Mucosa of descending colon (tissue), 3 donors: ENCODE results near the gene HECA. TPM values are rescaled to one million over a fixed set of nuclear protein-coding genes. Genes with fewer than 3 reads are reported as not detected.
"Not testable (repeated sequence)": the region's sequence is repeated elsewhere in the genome, so short reads cannot be mapped to it uniquely, and the experiment has no call there.

Experiments used
- ATAC-seq: fragments of 200-7000 bp; cut with Tn5 transposase; one replicate; pipeline ENCODE4 v1.9.1; 2020; ENCODE audit warnings: mild to moderate bottlenecking, moderate library complexity
- DNase-seq, 3 donors: peaks; one replicate each; pipeline ENCODE4 v3.0.0-alpha.2; 2020
- H3K36me3 ChIP-seq: fragments of 200-600 bp; one replicate; pipeline ENCODE4 v1.8.0; 2021; ENCODE audit warnings: low read depth, mild to moderate bottlenecking
- H3K4me1 ChIP-seq: fragments of 200-600 bp; one replicate; pipeline ENCODE4 v1.8.0; 2021; ENCODE audit warnings: low read depth, mild to moderate bottlenecking
- H3K4me3 ChIP-seq: fragments of 200-600 bp; one replicate; pipeline ENCODE4 v1.8.0; 2021; ENCODE audit warnings: mild to moderate bottlenecking
- H3K9me3 ChIP-seq: fragments of 200-600 bp; one replicate; pipeline ENCODE4 v1.8.0; 2021; ENCODE audit warnings: mild to moderate bottlenecking
- CTCF ChIP-seq: fragments of 200-600 bp; IDR thresholded peaks from one replicate; pipeline ENCODE4 v1.8.0; 2022; ENCODE audit warnings: antibody characterized with exemption, mild to moderate bottlenecking
- intact Hi-C, 2 donors: fragments of 100-400 bp; cut with DNase I in 1 of 2; cut with micrococcal nuclease in 1 of 2; formaldehyde crosslinking; loops; one replicate each; pipeline versions ENCODE4 v1.11.0 to v1.11.1; 2022; cut with DNase I, micrococcal nuclease
- total RNA-seq, 3 donors: library from RNA; stranded (reverse); fragmentation: NEBNext Ultra II Directional in 2 of 3; extraction: Animal tissue kit (Norgen Biotek cat#: 25700) in 2 of 3; gene quantifications; one replicate each; pipeline versions ENCODE4 v1.2.1 to v1.2.4, GENCODE V29; 2021 to 2023
- donor health status: DM: no; HTN: no; CAD: no; lungs with moderate emphysema.
- donor health status: DM: no; HTN: no; CAD: no.
- donor health status: DM: no; HTN: yes; CAD: no.

Gene HECA
- total RNA-seq, 3 donors from 2014 or later: 30.8 to 43.2 (median 40.4) TPM

GRCh38 chr6:139117734-139118133 lies 17.1 kb upstream of the HECA start:
- H3K9me3 ChIP-seq: peaks cover 12% of the 10 kb centered on the region
- intact Hi-C loops: no loop called here
- H3K36me3 ChIP-seq: no peaks in the 10 kb centered on the region
- ATAC-seq (no peak), DNase-seq (no peak)
- no peak for TF ChIP-seq CTCF
- no peak overlapping the region for H3K4me3 ChIP-seq
- H3K4me1 ChIP-seq: no peaks in the 10 kb centered on the region

DNA sequence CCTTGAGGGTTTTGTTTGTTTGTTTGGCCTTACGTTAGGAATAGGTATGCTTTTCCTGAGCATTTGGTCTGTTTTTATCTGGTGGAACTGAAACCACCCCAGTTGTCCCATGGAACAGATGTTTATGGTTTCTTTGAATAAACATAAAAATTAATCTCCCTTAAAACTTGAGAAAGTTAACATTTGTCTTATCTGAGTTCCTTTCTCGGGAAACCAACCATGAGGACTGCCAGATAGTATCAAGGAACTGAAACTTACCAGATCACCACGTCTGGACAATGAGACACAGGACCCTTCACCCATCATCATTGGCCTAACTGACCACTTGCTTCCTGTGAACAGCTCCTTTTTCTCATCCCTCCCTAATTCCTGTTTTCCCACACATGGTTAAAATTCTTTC lies 15.3 kb upstream of the HECA start:
- peaks cover 12% of the 10 kb centered on the region for H3K9me3 ChIP-seq
- no peaks in the 10 kb centered on the region for H3K4me1 ChIP-seq
- no peak for DNase-seq
- H3K4me3 ChIP-seq: no peak overlapping the region
- no peaks in the 10 kb centered on the region for H3K36me3 ChIP-seq
- no peak for TF ChIP-seq CTCF
- intact Hi-C loops: no loop called here
- no peak for ATAC-seq

GRCh38 chr6:139122823-139123222 lies 12.1 kb upstream of the HECA start:
- intact Hi-C loops, H3K4me3 ChIP-seq, DNase-seq, H3K36me3 ChIP-seq, ATAC-seq, H3K4me1 ChIP-seq: not testable (repeated sequence)
- H3K9me3 ChIP-seq: peaks cover 12% of the 10 kb centered on the region

DNA sequence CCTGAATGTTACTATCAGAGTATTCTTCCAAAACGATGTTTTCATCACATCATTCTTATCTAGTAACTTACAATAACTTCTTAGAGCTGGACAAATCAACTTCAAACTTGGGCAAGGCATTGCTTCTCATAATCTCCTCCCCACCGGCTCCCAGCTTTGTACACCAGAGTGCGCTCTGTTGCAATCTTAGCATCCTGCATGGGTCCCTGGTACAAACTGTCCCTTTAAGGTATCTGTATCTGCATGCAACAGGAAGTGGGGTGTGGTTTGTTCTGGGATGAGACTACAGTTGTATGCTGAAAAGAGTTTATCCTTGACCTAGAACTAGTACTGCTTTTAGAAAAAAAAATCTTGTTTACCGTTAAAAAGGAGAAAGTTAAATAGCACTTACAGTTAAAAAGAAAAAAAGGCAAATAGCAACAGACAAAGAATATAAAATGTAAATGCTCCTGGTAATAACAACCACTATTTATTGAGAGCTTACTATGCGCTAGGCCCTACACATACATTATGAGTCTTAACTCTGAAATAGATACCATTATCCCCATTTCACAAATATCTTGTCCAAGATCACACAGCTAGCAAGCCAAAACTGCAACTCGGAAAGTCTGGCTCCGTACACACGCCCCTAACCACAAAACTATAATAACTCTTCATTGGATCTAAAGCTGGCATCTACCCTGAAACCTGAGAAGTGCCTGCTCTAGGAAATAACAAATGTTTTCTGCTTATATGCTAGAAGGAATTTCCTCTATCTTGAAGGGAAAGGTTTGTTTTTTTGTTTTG lies 9.8 kb upstream of the HECA start:
- H3K36me3 ChIP-seq: no peaks in the 10 kb centered on the region
- DNase-seq (peak; percentile 65 to 88 (median 78)), ATAC-seq (peak; percentile 100)
- H3K9me3 ChIP-seq: peaks cover 4% of the 10 kb centered on the region
- H3K4me1 ChIP-seq: peaks cover 5% of the 10 kb centered on the region
- TF ChIP-seq CTCF: no peak
- H3K4me3 ChIP-seq: no peak overlapping the region
- intact Hi-C loops: loop anchor here in 1 of 2 donors (5.0 kb wide), 1 partner anchor 237 kb away; no protein-coding TSS in a partner anchor

DNA sequence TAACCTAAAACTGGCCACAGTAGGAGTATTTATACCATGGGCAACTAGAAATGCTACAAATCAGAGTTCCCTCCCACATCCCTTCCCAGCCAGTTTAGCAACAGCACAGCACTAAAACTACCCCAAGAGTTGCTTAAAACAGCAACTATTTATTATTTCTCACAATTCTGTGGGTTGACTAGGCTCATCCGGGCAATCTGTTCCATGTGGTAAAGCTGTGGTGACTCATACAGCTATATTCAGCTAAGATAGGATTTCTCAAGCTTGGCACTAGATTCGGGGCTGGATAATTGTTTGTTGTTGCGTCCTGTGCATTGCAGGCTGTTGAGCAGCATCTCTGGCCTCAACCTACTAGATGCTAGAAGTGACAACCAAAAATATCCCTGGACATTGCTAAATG lies 8.6 kb upstream of the HECA start:
- peak; percentile 36 for ATAC-seq
- TF ChIP-seq CTCF: no peak
- intact Hi-C loops: loop anchor here in 1 of 2 donors (5.0 kb wide), 1 partner anchor 236 kb away; no protein-coding TSS in a partner anchor

GRCh38 chr6:139126931-139127330 lies 7.9 kb upstream of the HECA start:
- ATAC-seq: no peak
- peaks cover 5% of the 10 kb centered on the region for H3K4me1 ChIP-seq
- TF ChIP-seq CTCF: no peak
- no peak overlapping the region for H3K4me3 ChIP-seq
- intact Hi-C loops: loop anchor here in 1 of 2 donors (5.0 kb wide), 1 partner anchor 235 kb away; no protein-coding TSS in a partner anchor
- H3K36me3 ChIP-seq: no peaks in the 10 kb centered on the region
- DNase-seq: no peak
- no peaks in the 10 kb centered on the region for H3K9me3 ChIP-seq

More for the DNA sequence above, 8.6 kb upstream of the HECA start:
- no peaks in the 10 kb centered on the region for H3K36me3 ChIP-seq
- H3K4me1 ChIP-seq: peaks cover 5% of the 10 kb centered on the region
- no peaks in the 10 kb centered on the region for H3K9me3 ChIP-seq
- DNase-seq: no peak
- H3K4me3 ChIP-seq: no peak overlapping the region
